Measurements from ENCODE around the gene DNAJC22. TPM values are rescaled to one million over a fixed set of nuclear protein-coding genes. Genes with fewer than 3 reads are reported as not detected.
"Not testable (repeated sequence)": the region's sequence is repeated elsewhere in the genome, so short reads cannot be mapped to it uniquely, and the experiment has no call there.

The DNAJC22 gene
- total RNA-seq, 4 donors from 2014 or later = 1.8 to 9.2 (median 3.0) TPM; not detected in 1

DNA sequence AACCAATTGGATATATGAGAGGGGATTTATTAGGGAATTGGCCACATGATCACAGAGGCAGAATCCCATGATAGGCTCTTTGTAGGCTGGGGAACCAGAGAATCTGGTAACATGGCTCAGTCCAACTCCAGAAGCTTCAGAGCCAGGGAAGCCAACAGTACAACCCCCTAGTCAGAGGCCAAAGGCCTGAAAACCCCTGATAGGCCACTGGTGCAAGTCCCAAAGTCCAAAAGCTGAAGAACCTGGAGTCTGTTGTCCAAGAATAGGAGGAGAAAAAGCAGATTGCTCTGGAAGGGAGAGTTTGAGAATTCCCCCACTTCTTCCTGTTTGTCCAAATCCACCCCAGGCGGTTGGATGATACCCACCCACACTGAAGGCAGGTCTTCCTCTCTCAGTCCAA lies 31.9 kb upstream of the DNAJC22 start:
- DNase-seq (ENCODE audit: low spot score) (no peak), ATAC-seq (ENCODE audit: low FRiP score) (no peak)
- TF ChIP-seq, protein P1, sequence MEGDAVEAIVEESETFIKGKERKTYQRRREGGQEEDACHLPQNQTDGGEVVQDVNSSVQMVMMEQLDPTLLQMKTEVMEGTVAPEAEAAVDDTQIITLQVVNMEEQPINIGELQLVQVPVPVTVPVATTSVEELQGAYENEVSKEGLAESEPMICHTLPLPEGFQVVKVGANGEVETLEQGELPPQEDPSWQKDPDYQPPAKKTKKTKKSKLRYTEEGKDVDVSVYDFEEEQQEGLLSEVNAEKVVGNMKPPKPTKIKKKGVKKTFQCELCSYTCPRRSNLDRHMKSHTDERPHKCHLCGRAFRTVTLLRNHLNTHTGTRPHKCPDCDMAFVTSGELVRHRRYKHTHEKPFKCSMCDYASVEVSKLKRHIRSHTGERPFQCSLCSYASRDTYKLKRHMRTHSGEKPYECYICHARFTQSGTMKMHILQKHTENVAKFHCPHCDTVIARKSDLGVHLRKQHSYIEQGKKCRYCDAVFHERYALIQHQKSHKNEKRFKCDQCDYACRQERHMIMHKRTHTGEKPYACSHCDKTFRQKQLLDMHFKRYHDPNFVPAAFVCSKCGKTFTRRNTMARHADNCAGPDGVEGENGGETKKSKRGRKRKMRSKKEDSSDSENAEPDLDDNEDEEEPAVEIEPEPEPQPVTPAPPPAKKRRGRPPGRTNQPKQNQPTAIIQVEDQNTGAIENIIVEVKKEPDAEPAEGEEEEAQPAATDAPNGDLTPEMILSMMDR (IDR thresholded peaks at IDR 0.05) = no peak

DNA sequence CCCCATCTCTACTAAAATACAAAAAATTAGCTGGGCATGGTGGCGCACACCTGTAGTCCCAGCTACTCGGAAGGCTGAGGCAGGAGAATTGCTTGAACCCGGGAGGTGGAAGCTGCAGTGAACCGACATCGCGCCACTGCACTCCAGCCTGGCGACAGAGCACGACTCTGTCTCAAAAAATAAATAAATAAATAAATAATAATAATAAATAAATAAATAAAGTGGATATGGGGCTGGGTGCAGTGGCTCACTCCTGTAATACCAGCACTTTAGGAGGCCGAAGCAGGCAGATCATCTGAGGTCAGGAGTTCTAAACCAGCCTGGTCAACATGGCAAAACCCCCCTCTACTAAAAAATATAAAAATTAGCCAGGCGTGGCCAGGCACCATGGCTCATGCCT lies 29.6 kb upstream of the DNAJC22 start:
- not testable (repeated sequence) for ATAC-seq (ENCODE audit: low FRiP score); DNase-seq (ENCODE audit: low spot score)

DNA sequence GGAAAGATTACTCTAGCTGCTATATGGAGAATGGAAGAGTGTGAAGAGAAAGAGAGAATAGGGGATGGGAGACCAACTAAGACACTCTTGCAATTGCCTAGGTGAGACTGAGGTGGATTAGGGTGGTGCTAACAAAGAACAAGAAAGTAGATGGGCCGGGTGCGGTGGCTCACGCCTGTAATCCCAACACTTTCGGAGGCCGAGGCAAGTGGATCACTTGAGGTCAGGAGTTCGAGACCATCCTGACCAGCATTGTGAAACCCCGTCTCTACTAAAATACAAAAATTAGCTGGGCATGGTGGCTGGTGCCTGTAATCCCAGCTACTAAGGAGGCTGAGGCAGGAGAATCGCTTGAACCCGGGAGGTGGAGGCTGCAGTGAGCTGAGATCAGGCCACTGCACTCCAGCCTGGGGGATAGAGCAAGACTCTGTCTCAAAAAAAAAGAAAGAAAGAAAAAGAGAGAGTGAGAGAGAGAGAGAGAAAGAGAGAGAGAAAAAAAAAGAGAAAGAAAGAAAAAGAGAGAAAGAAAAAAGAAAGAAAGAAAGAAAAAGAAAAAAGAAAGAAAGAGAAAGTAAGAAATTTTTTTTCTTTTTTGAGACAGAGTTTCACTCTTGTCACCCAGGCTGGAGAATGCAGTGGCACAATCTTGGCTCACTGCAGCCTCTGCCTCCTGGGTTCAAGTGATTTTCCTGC lies 26.1 kb upstream of the DNAJC22 start:
- not testable (repeated sequence) for ATAC-seq (ENCODE audit: low FRiP score); DNase-seq (ENCODE audit: low spot score)

DNA sequence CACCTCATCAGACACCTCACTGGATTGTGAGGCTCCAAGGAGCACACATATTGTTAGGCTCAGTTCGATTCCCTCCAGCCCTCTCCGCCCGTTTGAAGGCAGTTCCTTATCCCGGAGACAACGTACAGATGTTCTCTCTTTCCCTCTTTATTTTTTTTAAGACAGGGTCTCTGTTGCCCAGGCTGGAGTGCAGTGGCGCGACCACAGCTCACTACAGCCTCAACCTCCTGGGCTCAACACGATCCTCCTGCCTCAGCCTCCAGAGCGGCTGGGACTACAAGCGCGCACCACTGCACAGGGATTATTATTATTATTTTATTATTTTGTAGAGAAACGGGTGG lies 24.4 kb upstream of the DNAJC22 start:
- ATAC-seq (ENCODE audit: low FRiP score) = peak; percentile 4
- no peak for DNase-seq (ENCODE audit: low spot score)
- TF ChIP-seq, protein P1 (IDR thresholded peaks at IDR 0.05) = no peak

DNA sequence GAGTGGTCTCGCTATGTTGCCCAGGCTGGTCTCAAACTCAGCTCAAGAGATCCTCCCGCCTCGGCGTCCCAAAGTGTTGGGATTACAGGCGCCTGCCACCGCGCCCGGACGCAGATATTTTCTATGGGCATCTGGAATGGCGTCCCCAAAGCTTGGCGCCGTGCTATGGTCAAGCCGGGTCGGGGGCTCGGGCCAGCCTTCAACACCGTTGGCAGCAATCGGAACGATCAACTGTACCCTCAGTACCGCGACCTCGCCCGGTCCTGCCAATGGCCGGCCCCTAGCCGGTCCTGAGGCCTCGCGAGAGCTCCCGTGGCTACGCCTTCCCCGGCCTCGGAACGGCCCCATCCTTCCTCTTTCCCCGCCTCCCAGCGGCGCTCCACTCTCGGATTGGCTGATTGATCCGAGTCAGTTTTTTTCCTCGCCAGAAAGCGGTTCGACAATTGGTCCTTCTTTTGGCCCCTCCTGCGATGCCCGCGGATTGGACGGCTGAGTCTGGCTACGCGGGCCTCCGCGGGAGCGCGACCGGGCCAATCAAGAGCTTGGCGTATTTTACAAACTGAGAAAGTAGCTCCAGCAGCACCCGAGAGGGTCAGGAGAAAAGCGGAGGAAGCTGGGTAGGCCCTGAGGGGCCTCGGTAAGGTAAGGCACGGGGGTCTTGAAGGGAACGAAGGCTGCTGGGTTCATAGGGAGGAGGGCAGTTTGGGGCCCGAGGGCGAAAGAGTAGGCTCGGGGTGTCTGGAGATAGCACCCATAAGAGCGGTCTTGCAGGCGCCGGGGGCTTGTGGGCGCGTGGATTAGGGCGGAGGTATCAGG lies 23.8 kb upstream of the DNAJC22 start, which contains the start of gene TROAP:
TSS of gene TROAP (plus strand) at position 548 of the 816 bp plus-strand sequence. CDS start 354 bp downstream, outside the sequence.
- TF ChIP-seq, protein P1 (IDR thresholded peaks at IDR 0.05) = no peak
- peak; percentile 88 for DNase-seq (ENCODE audit: low spot score)
- peak; percentile 100 for ATAC-seq (ENCODE audit: low FRiP score)

DNA sequence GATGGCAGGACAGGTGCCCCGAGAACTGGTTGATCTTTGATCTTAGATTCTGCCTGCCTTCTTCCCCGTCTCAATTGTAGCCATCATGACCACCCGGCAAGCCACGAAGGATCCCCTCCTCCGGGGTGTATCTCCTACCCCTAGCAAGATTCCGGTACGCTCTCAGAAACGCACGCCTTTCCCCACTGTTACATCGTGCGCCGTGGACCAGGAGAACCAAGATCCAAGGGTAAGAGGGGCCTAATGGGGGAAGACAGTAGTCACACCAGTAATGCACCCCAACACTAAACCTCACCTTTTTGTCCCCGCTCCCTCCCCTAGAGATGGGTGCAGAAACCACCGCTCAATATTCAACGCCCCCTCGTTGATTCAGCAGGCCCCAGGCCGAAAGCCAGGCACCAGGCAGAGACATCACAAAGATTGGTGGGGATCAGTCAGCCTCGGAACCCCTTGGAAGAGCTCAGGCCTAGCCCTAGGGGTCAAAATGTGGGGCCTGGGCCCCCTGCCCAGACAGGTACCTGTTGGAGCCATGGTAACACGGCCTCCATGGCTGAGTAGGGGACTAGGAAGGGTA lies 23.1 kb upstream of the DNAJC22 start:
- ATAC-seq (ENCODE audit: low FRiP score) (no peak), DNase-seq (ENCODE audit: low spot score) (no peak)
- TF ChIP-seq, protein P1 (IDR thresholded peaks at IDR 0.05) = no peak

DNA sequence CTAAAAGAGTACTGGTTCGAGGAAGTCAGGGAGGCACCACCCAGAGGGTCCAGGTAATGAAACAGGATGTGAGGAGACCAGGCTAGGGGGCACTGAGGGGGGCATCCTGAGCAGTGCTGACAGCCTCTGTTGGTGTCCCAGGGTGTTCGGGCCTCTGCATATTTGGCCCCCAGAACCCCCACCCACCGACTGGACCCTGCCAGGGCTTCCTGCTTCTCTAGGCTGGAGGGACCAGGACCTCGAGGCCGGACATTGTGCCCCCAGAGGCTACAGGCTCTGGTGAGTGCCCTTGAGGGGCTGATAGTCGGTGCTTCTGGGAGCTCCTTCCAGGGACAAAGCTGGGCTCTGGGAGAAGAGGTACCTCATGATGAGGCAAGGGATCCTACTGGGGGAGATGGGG lies 21.1 kb upstream of the DNAJC22 start:
- ATAC-seq (ENCODE audit: low FRiP score) = no peak
- TF ChIP-seq, protein P1 (IDR thresholded peaks at IDR 0.05) = no peak
- no peak for DNase-seq (ENCODE audit: low spot score)
